WTC11 (cell line): ENCODE results near the gene MPPE1. TPM values are rescaled to one million over a fixed set of nuclear protein-coding genes. Genes with fewer than 3 reads are reported as not detected.

Experiments
- ATAC-seq: fragments of 200-7000 bp; cut with Tn5 transposase; 2 replicates; pipeline ENCODE4 v1.10.0; 2021; ENCODE audit warnings: mild to moderate bottlenecking, moderate library complexity
- CTCF ChIA-PET: fragments of 300-600 bp; sonication (Branson Sonifier 250); formaldehyde crosslinking; loops from one replicate; lab custom pipeline; 2021; ENCODE audit warnings: antibody characterized with exemption; lab: Charles Lee
- POLR2A ChIA-PET: fragments of 350-600 bp; sonication (Branson Sonifier 250); formaldehyde crosslinking; loops from one replicate; lab custom pipeline; 2021; ENCODE audit warnings: antibody characterized with exemption; lab: Charles Lee
- DNase-seq: peaks from one replicate; pipeline ENCODE4 v3.0.0; 2021; ENCODE audit warnings: low spot score
- H3K27ac Mint-ChIP-seq: 2 replicates; pipeline ENCODE4 v1.8.0; 2021; ENCODE audit warnings: mixed read lengths
- H3K27me3 Mint-ChIP-seq: 2 replicates; pipeline ENCODE4 v1.8.0; 2021; ENCODE audit warnings: low read depth, mild to moderate bottlenecking, moderate library complexity, mixed read lengths
- H3K36me3 Mint-ChIP-seq: 2 replicates; pipeline ENCODE4 v1.8.0; 2021; ENCODE audit warnings: mixed read lengths
- H3K4me1 Mint-ChIP-seq: 2 replicates; pipeline ENCODE4 v1.8.0; 2022; ENCODE audit warnings: mixed read lengths
- H3K4me3 Mint-ChIP-seq: 2 replicates; pipeline ENCODE4 v1.8.0; 2021; ENCODE audit warnings: mild to moderate bottlenecking, moderate library complexity, mixed read lengths
- H3K9me3 Mint-ChIP-seq: 2 replicates; pipeline ENCODE4 v1.8.0; 2021; ENCODE audit warnings: mixed read lengths
- ARID4B ChIP-seq: sonication (generic); formaldehyde crosslinking; IDR thresholded peaks from 2 replicates; pipeline ENCODE4 v1.8.0; 2023; ENCODE audit warnings: missing genetic modification reagents, mild to moderate bottlenecking, borderline replicate concordance
- CBFB ChIP-seq: sonication (generic); formaldehyde crosslinking; IDR thresholded peaks from 2 replicates; pipeline ENCODE4 v1.8.1; 2022; ENCODE audit warnings: mild to moderate bottlenecking, low read depth, missing genetic modification reagents
- E2F5 ChIP-seq: sonication (generic); formaldehyde crosslinking; IDR thresholded peaks from 2 replicates; pipeline ENCODE4 v1.8.1; 2022; ENCODE audit warnings: mild to moderate bottlenecking, moderate library complexity, missing genetic modification reagents
- ESRRA ChIP-seq: sonication (generic); formaldehyde crosslinking; IDR thresholded peaks from 2 replicates; pipeline ENCODE4 v1.8.1; 2022; ENCODE audit warnings: mild to moderate bottlenecking, missing genetic modification reagents, borderline replicate concordance
- IRF1 ChIP-seq: sonication (generic); formaldehyde crosslinking; IDR thresholded peaks from 2 replicates; pipeline ENCODE4 v1.8.0; 2023; ENCODE audit warnings: missing genetic modification reagents
- NFYB ChIP-seq: sonication (generic); formaldehyde crosslinking; conservative IDR thresholded peaks from 2 replicates; pipeline ENCODE4 v1.8.0; 2022; ENCODE audit warnings: low read depth, missing genetic modification reagents
- OVOL2 ChIP-seq: fragments of 250-450 bp; sonication (Bioruptor Pico); IDR thresholded peaks from 2 replicates; pipeline ENCODE4 v1.9.0; 2021; ENCODE audit warnings: mild to moderate bottlenecking, borderline replicate concordance
- RORB ChIP-seq: fragments of 250-450 bp; sonication (Bioruptor Pico); IDR thresholded peaks from 2 replicates; pipeline ENCODE4 v1.9.0; 2021; ENCODE audit warnings: mild to moderate bottlenecking
- SMAD3 ChIP-seq: sonication (generic); formaldehyde crosslinking; IDR thresholded peaks from 2 replicates; pipeline ENCODE4 v1.8.0; 2022; ENCODE audit warnings: missing genetic modification reagents, mild to moderate bottlenecking, borderline replicate concordance
- TCF7 ChIP-seq: sonication (generic); formaldehyde crosslinking; IDR thresholded peaks from 2 replicates; pipeline ENCODE4 v1.8.0; 2022; ENCODE audit warnings: mild to moderate bottlenecking, low read depth, missing genetic modification reagents, moderate library complexity
- TP53 ChIP-seq: sonication (generic); formaldehyde crosslinking; IDR thresholded peaks from 2 replicates; pipeline ENCODE4 v1.8.1; 2023; ENCODE audit warnings: mild to moderate bottlenecking, missing genetic modification reagents
- ZNF232 ChIP-seq: sonication (generic); formaldehyde crosslinking; IDR thresholded peaks from 2 replicates; pipeline ENCODE4 v1.8.0; 2022; ENCODE audit warnings: mild to moderate bottlenecking, missing genetic modification reagents
- ZNF423 ChIP-seq: fragments of 250-450 bp; sonication (Bioruptor Pico); IDR thresholded peaks from 2 replicates; pipeline ENCODE4 v2.1.2; 2022; ENCODE audit warnings: mild to moderate bottlenecking, moderate library complexity
- ZSCAN18 ChIP-seq: fragments of 250-450 bp; sonication (Bioruptor Pico); IDR thresholded peaks from 2 replicates; pipeline ENCODE4 v2.1.2; 2022; ENCODE audit warnings: mild to moderate bottlenecking, moderate library complexity
- total RNA-seq: library from RNA; stranded (reverse); gene quantifications from 3 replicates; pipeline ENCODE4 v1.2.3, GENCODE V29; 2021
- TF ChIP-seq, protein P1 (sequence below): sonication (generic); formaldehyde crosslinking; IDR thresholded peaks from 2 replicates; pipeline ENCODE4 v1.8.0; 2022; ENCODE audit warnings: mild to moderate bottlenecking, missing genetic modification reagents
- TF ChIP-seq, protein P2 (sequence below): sonication (generic); formaldehyde crosslinking; IDR thresholded peaks from 2 replicates; pipeline ENCODE4 v1.8.0; 2023; ENCODE audit warnings: mild to moderate bottlenecking, missing genetic modification reagents
- TF ChIP-seq, protein P3 (sequence below): fragments of 250-450 bp; sonication (Bioruptor Pico); IDR thresholded peaks from 2 replicates; pipeline ENCODE4 v1.9.0; 2021; ENCODE audit warnings: moderate library complexity, mild to moderate bottlenecking, inconsistent platforms, borderline replicate concordance
- TF ChIP-seq, protein P4 (sequence below): fragments of 250-450 bp; sonication (Bioruptor Pico); IDR thresholded peaks from 2 replicates; pipeline ENCODE4 v1.9.0; 2021; ENCODE audit warnings: mild to moderate bottlenecking

MPPE1 gene
- total RNA-seq, 1 experiment from 2014 or later = 29.1 TPM

DNA sequence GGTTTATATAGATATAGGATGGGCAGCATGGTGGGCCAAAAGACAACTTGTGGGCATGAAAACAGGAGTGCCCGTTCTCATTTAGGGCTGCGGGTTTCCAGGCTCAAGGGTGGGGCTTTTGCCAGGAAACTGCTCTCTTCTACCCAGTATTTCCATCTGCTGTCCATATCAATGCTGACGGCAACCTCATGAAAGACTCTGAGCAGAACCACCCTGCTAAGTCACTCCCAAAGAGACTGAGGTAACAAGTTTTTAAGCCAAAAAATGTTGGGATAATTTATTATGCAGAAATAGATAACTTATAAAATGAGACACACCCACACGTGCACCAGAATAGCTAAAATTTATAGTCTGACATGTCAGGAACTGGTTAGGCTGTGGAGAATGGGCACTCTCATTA, 36.1 kb upstream of the MPPE1 start:
- DNase-seq = no peak
- H3K4me3 Mint-ChIP-seq = no peak overlapping the region
- peaks cover 20% of the 10 kb centered on the region for H3K4me1 Mint-ChIP-seq
- TF ChIP-seq, protein P1, sequence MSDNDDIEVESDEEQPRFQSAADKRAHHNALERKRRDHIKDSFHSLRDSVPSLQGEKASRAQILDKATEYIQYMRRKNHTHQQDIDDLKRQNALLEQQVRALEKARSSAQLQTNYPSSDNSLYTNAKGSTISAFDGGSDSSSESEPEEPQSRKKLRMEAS (CRISPR knock-in tag) = no peak
- TF ChIP-seq ZNF423 (CRISPR knock-in tag) (no peak), TCF7 (no peak), E2F5 (CRISPR knock-in tag) (no peak), OVOL2 (CRISPR knock-in tag) (no peak), RORB (CRISPR knock-in tag) (no peak), ZSCAN18 (no peak), ESRRA (CRISPR knock-in tag) (no peak), CBFB (CRISPR knock-in tag) (no peak), IRF1 (no peak), TP53 (CRISPR knock-in tag) (no peak), ARID4B (no peak), ZNF232 (CRISPR knock-in tag) (no peak), SMAD3 (CRISPR knock-in tag) (no peak), NFYB (no peak)
- TF ChIP-seq, protein P2, sequence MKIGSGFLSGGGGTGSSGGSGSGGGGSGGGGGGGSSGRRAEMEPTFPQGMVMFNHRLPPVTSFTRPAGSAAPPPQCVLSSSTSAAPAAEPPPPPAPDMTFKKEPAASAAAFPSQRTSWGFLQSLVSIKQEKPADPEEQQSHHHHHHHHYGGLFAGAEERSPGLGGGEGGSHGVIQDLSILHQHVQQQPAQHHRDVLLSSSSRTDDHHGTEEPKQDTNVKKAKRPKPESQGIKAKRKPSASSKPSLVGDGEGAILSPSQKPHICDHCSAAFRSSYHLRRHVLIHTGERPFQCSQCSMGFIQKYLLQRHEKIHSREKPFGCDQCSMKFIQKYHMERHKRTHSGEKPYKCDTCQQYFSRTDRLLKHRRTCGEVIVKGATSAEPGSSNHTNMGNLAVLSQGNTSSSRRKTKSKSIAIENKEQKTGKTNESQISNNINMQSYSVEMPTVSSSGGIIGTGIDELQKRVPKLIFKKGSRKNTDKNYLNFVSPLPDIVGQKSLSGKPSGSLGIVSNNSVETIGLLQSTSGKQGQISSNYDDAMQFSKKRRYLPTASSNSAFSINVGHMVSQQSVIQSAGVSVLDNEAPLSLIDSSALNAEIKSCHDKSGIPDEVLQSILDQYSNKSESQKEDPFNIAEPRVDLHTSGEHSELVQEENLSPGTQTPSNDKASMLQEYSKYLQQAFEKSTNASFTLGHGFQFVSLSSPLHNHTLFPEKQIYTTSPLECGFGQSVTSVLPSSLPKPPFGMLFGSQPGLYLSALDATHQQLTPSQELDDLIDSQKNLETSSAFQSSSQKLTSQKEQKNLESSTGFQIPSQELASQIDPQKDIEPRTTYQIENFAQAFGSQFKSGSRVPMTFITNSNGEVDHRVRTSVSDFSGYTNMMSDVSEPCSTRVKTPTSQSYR (CRISPR knock-in tag) = no peak
- TF ChIP-seq, protein P3, sequence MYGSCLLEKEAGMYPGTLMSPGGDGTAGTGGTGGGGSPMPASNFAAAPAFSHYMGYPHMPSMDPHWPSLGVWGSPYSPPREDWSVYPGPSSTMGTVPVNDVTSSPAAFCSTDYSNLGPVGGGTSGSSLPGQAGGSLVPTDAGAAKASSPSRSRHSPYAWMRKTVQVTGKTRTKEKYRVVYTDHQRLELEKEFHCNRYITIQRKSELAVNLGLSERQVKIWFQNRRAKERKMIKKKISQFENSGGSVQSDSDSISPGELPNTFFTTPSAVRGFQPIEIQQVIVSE (CRISPR knock-in tag) = no peak
- TF ChIP-seq, protein P4, sequence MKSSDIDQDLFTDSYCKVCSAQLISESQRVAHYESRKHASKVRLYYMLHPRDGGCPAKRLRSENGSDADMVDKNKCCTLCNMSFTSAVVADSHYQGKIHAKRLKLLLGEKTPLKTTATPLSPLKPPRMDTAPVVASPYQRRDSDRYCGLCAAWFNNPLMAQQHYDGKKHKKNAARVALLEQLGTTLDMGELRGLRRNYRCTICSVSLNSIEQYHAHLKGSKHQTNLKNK (CRISPR knock-in tag) = no peak
- no peak for ATAC-seq
- H3K9me3 Mint-ChIP-seq = no peaks in the 10 kb centered on the region
- ChIA-PET CTCF (interaction anchor here (0.9 to 2.0 kb wide), 3 partner anchors 10 to 113 kb away, joined by 3 to 4 read pairs (median 3); no protein-coding TSS in a partner anchor), POLR2A (no interaction called here)
- H3K36me3 Mint-ChIP-seq = no peaks in the 10 kb centered on the region
- no peak overlapping the region for H3K27ac Mint-ChIP-seq
- H3K27me3 Mint-ChIP-seq = no peaks in the 10 kb centered on the region
